GM21619 (cell line): Measurements from ENCODE around the gene FBXO10.
A peak's percentile ranks its signal among the peaks of the same experiment; 100 is the strongest.

Experiments used
- ATAC-seq: cut with Tn5 transposase; IDR thresholded peaks from one replicate; pipeline ENCODE4 v1.9.1; 2021; ENCODE audit not compliant: unreplicated experiment

The FBXO10 gene

DNA sequence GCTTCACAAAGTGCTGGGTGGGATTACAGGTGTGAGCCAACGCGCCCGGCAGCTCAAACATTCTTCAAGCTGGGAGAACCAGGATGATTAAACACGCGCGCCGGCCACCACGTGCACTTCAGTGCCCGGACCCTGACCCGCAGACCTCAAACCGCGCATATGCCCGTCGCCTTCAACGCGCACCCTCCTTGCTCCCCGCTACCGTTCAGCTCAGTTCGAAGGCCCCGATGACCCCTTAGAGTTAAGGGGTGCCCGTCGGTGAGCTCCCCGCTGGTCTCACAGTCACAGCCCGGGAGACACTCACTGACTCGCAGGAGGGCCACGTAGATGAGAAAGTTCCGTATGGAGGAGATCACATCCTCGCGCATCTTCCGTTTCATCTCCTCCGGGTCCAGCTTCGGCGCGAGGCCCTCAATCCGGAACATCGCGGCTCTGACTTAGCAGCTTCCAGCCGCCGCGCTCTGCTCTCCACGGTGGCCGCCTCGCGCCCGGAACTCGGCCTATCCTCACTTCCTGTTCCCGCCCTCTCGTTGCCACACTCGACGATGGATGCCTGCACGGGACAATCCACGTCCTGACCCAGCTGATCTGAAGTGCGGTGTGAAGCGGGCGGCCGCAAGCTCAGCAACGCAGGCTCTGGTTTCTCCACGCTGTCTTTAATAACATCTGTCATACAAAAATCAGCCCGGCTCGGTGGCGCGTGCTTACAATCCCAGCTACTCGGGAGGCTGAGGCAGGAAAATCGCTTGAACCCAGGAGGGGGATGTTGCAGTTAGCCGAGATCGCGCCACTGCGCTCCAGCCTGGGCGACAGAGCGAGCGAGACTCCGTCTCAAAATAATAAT, 16.1 kb upstream of the FBXO10 start, which contains the start of gene TOMM5:
TSS of gene TOMM5 (minus strand) at position 490 of the 844 bp plus-strand sequence. CDS start at position 425, 65 bp downstream.
- peak; percentile 89 for ATAC-seq

GRCh38 chr9:37587521-37587920, 11.3 kb upstream of the FBXO10 start:
- no peak for ATAC-seq

DNA sequence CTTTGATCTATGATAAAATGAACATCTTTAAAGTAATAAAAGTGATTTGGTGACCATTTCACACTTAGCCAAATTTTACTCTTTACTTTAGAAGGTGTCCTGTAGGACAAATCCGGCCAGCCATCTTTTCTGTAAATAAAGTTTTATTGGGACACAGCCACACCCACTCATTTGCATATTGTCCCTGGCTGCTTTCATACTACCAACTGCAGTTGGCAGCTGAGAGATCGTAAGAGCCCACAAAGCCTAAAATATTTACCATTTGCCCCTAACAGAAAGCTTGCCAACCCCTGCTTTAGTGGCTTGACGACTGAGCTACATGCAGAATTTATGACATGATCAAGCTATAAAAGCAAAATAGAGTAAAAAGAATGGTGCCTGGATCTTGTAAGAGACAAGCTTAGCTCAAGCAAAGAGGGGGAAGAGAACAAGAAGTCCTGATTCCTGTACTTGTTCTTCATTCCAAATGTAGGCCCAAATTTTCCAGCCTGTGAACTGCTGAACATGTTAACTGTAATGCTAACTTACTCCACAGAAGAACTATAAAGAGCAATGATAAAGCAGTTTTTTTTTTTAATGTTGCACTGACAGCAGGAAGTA, 7.4 kb upstream of the FBXO10 start:
- no peak for ATAC-seq

GRCh38 chr9:37582548-37583157, 6.5 kb upstream of the FBXO10 start:
- ATAC-seq = no peak

DNA sequence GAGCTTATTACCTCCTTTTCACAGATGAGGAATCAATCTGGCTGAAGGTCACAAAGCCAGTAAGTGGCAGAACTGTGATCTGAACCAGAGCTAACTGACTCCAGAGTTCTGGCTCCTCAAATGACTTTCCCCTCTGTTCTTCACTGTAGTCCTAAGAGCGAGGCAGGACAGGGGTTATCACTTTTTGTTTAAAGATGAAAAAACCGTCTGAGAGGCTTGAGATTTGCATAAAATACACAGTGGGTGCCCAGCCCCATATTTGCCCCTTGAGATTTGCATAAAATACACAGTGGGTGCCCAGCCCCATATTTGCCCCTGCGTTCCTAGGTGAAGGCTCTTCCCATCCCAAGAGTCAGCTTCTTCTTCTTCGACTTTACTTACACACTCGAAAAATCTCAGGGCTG, 667 bp downstream of the FBXO10 start:
- peak; percentile 50 for ATAC-seq

- ATAC-seq = no peak
Observed at GRCh38 chr9:37575001-37575400, 1.2 kb downstream of the FBXO10 start.

- ATAC-seq = no peak
Observed at GRCh38 chr9:37574241-37574721, 1.9 kb downstream of the FBXO10 start.

GRCh38 chr9:37571282-37571681, 4.9 kb downstream of the FBXO10 start:
- no peak for ATAC-seq

- ATAC-seq = no peak
Observed at GRCh38 chr9:37566716-37567115, 9.5 kb downstream of the FBXO10 start.

DNA sequence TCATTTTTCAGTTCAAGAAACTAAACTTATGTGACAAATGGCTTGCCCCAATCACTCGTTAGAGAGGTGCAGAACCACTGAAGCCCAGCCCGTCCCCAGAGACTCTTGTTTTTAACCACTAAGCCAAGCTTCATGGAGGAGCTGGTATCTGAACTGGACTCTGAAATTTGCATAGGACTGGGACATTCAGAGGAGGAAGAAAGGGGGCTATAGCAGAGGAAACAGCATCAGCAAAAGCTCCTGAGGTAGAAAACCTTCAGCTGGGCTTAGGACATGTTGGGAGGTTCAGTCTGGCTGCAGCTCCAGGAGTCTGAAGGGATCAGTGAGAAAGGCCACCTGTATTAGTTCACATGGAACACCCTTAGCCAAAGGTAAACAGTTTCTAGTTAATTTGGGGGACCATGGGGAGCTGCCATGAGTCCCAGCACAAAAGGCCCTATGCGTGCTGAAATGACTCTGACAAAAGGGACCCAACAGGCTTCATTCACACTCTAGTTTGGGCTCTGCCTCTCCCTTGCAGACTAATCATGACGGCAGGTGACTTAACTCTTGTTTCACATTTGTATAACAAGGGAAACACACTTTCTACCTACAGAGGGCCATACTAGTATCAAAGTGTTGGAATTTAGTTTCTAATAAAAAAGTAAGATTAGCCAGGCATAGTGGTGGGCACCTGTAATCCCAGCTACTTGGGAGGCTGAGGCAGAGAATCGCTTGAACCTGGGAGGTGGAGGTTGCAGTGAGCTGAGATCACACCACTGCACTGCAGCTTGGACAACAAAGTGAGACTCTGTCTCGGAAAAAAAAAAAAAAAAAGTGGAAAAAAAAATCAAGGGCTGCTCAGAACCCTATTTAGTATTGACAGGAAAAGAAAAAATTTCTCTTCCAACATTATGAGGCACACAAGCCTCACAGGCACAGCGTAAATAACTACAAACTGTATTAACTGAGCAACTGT, 10.2 kb downstream of the FBXO10 start:
- ATAC-seq = peak; percentile 77

GRCh38 chr9:37564916-37565315, 11.3 kb downstream of the FBXO10 start:
- no peak for ATAC-seq

DNA sequence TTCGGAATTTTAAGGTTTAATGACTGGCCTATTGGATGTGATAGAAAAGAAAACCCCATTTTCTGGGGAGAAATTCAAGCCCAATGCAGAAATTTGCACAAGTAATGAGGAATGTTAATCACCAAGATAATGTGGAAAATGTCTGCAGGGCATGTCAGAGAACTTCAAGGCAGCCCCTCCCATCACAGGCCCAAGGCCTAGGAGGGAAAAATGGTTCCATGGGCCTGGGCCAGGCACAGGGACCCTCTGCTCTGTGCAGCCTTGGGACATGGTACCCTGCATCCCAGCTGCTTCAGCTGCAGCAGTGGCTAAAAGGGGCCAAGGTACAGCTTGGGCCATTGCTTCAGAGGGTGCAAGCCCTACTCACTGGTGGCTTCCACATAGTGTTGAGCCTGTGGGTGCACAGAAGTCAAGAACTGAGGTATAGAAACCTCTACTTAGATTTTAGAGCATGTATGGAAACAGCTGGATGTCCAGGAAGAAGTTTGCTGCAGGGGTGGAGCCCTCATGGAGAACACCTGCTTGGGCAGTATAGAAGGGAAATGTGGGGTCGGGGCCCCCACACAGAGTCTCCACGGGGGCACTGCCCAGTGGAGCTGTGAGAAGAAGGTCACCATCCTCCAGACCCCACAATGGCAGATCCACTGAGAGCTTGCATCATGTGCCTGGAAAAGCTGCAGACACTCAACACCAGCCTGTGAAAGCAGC, 12.2 kb downstream of the FBXO10 start:
- no peak for ATAC-seq

GRCh38 chr9:37562826-37563225, 13.4 kb downstream of the FBXO10 start:
- no peak for ATAC-seq

DNA sequence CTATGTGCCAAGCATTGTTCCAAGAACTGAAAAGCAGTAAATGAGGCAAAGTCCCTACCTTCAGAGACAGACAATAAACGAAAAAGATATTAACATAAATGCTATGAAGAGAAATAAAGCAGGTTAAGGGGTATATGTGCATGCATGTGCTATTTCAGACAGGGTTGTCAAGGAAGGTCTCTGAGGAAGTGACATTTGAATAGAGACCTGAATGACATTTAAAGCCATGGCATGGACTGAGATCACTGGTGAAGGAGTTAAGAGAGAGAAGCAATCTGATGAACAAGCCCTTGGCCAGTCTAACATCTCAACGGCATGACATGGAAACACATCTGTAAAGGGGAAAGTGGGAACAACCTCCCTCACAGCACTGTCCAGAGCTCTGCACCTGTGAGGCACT, 14.5 kb downstream of the FBXO10 start:
- ATAC-seq = no peak

DNA sequence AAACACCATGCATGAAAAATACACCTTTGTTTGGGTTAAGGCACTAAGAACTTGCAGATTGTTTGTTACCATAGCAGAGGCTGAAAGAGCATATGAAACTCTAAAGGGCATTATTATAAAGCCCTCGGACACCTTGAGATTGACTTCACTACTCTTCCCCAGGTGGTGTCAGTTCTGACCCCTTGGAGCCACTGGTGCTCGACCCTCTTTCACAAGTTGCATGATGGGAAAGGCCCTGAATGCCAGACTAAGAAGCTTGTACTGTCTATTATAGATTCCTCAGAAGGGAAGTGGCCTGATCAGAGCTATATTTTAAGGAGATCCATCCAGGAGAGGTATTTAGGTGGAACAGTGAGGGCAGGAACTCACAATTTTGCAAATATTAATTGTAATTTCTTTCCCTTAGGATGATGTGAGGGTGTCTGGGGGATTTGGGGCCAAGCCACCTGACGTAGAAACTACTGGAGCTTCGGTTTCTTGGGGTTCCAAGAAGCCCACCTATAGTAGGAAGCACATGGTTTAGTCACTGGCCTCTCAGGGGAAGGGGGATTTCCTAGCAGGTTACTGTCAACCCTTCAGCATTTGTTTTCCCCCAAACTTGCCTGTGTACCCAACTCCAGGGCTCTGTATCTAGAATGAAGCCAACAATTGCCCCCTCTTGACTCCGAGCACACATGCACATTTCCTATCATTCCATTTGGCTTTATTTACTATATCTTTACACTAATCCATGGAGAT, 16.2 kb downstream of the FBXO10 start:
- ATAC-seq = no peak

GRCh38 chr9:37559125-37559524, 17.1 kb downstream of the FBXO10 start:
- ATAC-seq = no peak

- ATAC-seq = no peak
Observed at GRCh38 chr9:37555786-37556185, 20.4 kb downstream of the FBXO10 start.

GRCh38 chr9:37554318-37554717, 21.9 kb downstream of the FBXO10 start:
- ATAC-seq = no peak

GRCh38 chr9:37551888-37552287, 24.3 kb downstream of the FBXO10 start:
- no peak for ATAC-seq
